HL-60 (cell line): ENCODE measurements around the gene SLC6A8.

Experiments
- DNase-seq, 2 experiments: peaks; one replicate each; pipeline ENCODE4 v3.0.0-alpha.2; 2010 to 2020; ENCODE audit warnings: low read depth in 1 of 2, low spot score in 1 of 2
- H3K27ac ChIP-seq: fragments of 250-450 bp; sonication (Bioruptor Pico); replicated peaks from 2 replicates; pipeline ENCODE4 v1.5.1; 2020; ENCODE audit warnings: mild to moderate bottlenecking, moderate library complexity
- H3K27me3 ChIP-seq: fragments of 250-450 bp; sonication (Bioruptor Pico); 2 replicates; pipeline ENCODE4 v1.5.1; 2021; ENCODE audit warnings: mild to moderate bottlenecking, moderate library complexity; ENCODE audit not compliant: insufficient read depth, poor library complexity, severe bottlenecking
- H3K4me3 ChIP-seq: replicated peaks from 2 replicates; pipeline ENCODE4 v1.5.1; 2011; ENCODE audit warnings: mild to moderate bottlenecking, control low read depth, low read length; ENCODE audit not compliant: insufficient read depth
- GABPA ChIP-seq: IDR thresholded peaks from 2 replicates; pipeline ENCODE4 v1.6.1; 2012; ENCODE audit warnings: low read depth
- POLR2AphosphoS5 ChIP-seq: IDR thresholded peaks from 2 replicates; pipeline ENCODE4 v1.6.1; 2012; ENCODE audit warnings: low read depth
- REST ChIP-seq: IDR thresholded peaks from 2 replicates; pipeline ENCODE4 v1.6.1; 2012; ENCODE audit warnings: low read depth; ENCODE audit not compliant: insufficient replicate concordance
- SPI1 ChIP-seq: IDR thresholded peaks from 2 replicates; pipeline ENCODE4 v1.6.1; 2012; ENCODE audit warnings: low read depth, mild to moderate bottlenecking, borderline replicate concordance
- TF ChIP-seq, protein P1 (sequence below): IDR thresholded peaks from one replicate; pipeline ENCODE4 v1.5.1; 2011; ENCODE audit warnings: low read length, control low read depth, inconsistent platforms; ENCODE audit not compliant: insufficient read depth

The SLC6A8 gene

GRCh38 chrX:153639177-153640044 lies 48.3 kb upstream of the SLC6A8 start:
- DNase-seq = no peak
- H3K27me3 ChIP-seq = peaks cover 30% of the 10 kb centered on the region
- TF ChIP-seq POLR2AphosphoS5 (no peak), REST (no peak), SPI1 (no peak), GABPA (no peak)
- TF ChIP-seq, protein P1, sequence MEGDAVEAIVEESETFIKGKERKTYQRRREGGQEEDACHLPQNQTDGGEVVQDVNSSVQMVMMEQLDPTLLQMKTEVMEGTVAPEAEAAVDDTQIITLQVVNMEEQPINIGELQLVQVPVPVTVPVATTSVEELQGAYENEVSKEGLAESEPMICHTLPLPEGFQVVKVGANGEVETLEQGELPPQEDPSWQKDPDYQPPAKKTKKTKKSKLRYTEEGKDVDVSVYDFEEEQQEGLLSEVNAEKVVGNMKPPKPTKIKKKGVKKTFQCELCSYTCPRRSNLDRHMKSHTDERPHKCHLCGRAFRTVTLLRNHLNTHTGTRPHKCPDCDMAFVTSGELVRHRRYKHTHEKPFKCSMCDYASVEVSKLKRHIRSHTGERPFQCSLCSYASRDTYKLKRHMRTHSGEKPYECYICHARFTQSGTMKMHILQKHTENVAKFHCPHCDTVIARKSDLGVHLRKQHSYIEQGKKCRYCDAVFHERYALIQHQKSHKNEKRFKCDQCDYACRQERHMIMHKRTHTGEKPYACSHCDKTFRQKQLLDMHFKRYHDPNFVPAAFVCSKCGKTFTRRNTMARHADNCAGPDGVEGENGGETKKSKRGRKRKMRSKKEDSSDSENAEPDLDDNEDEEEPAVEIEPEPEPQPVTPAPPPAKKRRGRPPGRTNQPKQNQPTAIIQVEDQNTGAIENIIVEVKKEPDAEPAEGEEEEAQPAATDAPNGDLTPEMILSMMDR = no peak

GRCh38 chrX:153640045-153640686 lies 47.6 kb upstream of the SLC6A8 start:
- Histone ChIP-seq H3K27me3 (peaks cover 38% of the 10 kb centered on the region), H3K4me3 (no peak overlapping the region), H3K27ac (no peak overlapping the region)
- DNase-seq = no peak
- TF ChIP-seq GABPA (no peak), POLR2AphosphoS5 (no peak), SPI1 (no peak), REST (no peak)
- TF ChIP-seq, protein P1 = no peak

More at GRCh38 chrX:153639177-153640044, 48.3 kb upstream of the SLC6A8 start:
- Histone ChIP-seq H3K4me3 (no peak overlapping the region), H3K27ac (no peak overlapping the region)

DNA sequence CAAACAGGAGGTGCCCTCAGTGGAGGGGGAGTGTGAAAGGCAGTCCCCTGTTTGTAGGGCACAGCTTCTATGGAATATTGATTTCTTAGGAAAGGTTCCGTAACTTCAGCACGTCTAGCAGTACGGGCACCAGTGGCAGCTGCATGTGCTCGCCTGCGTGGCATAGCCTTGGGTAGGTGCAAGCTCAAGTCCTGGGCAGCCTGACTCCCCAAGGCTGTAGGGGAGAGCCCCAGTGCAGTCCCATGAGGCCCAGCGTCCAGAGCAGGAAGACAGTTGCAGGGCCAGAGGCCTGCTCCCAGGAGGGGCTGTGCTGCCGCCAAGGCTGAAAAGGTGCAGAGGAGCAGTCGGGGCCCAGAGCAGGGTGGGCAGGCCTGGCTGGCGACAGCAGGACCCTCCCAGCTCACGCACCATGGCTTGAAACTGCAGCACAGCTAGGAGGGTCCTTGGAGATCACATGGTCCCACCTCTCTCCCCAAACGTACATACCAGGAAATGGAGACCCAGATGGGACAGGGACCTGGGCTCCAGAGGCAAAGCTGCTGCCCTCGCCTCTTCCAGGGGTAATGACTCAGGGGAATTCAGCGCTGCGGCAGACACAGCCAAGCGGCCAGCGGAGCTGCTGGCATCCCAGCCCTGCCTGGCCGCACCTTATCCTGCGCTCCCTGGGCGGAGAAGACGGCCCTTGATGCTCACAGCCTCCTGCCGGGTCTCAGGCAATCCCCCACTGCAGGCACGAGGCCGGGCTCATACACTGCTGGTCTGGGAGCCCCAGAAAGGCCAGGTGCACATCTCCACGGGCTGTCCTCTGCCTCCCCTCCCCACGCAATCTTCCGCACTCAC lies 46.8 kb upstream of the SLC6A8 start:
- Histone ChIP-seq H3K4me3 (no peak overlapping the region), H3K27me3 (peaks cover 41% of the 10 kb centered on the region), H3K27ac (no peak overlapping the region)
- TF ChIP-seq GABPA (no peak), POLR2AphosphoS5 (no peak), REST (no peak), SPI1 (no peak)
- TF ChIP-seq, protein P1 = no peak
- no peak for DNase-seq
